Activated CD8-positive, alpha-beta T cell treated with anti-CD3 and anti-CD28 coated beads for 36 hours (primary cell): ENCODE data around the gene TRAPPC11. TPM values are rescaled to one million over a fixed set of nuclear protein-coding genes. Genes with fewer than 3 reads are reported as not detected.
"Not testable (repeated sequence)": the region's sequence is repeated elsewhere in the genome, so short reads cannot be mapped to it uniquely, and the experiment has no call there.

Experiments used
- ATAC-seq: fragments of 200-7000 bp; cut with Tn5 transposase; one replicate; pipeline ENCODE4 v1.10.0; 2021; ENCODE audit warnings: mild to moderate bottlenecking, moderate library complexity
- CTCF ChIA-PET: fragments of 350-600 bp; sonication (Branson Sonifier 250); formaldehyde crosslinking; loops from one replicate; lab custom pipeline; 2021; ENCODE audit warnings: antibody characterized with exemption; lab: Charles Lee
- POLR2A ChIA-PET: fragments of 350-600 bp; sonication (Branson Sonifier 250); formaldehyde crosslinking; loops from one replicate; lab custom pipeline; 2021; ENCODE audit warnings: antibody characterized with exemption; lab: Charles Lee
- DNase-seq: peaks from one replicate; pipeline ENCODE4 v3.0.0-alpha.2; 2020
- H3K27ac Mint-ChIP-seq: one replicate; pipeline ENCODE4 v1.8.0; 2021; ENCODE audit warnings: mild to moderate bottlenecking, mixed read lengths
- H3K27me3 Mint-ChIP-seq: one replicate; pipeline ENCODE4 v1.8.0; 2021; ENCODE audit warnings: mixed read lengths
- H3K36me3 Mint-ChIP-seq: one replicate; pipeline ENCODE4 v1.8.0; 2021; ENCODE audit warnings: low read depth, mixed read lengths
- H3K4me1 Mint-ChIP-seq: one replicate; pipeline ENCODE4 v1.8.0; 2021; ENCODE audit warnings: low read depth, mixed read lengths
- H3K4me3 Mint-ChIP-seq: one replicate; pipeline ENCODE4 v1.8.0; 2021; ENCODE audit warnings: mild to moderate bottlenecking, moderate library complexity, mixed read lengths
- H3K9me3 Mint-ChIP-seq: one replicate; pipeline ENCODE4 v1.8.0; 2021; ENCODE audit warnings: mixed read lengths
- intact Hi-C: fragments of 100-400 bp; cut with micrococcal nuclease; formaldehyde crosslinking; loops from one replicate; pipeline ENCODE4 v1.10.0; 2022
- total RNA-seq, 2 experiments: library from RNA; stranded (reverse); gene quantifications; one replicate each; pipeline ENCODE4 v1.2.3, GENCODE V29; 2021
- TF ChIP-seq, protein P1 (sequence below): fragments of 200-600 bp; IDR thresholded peaks from one replicate; pipeline ENCODE4 v1.8.0; 2022; ENCODE audit warnings: antibody characterized with exemption, mild to moderate bottlenecking

The TRAPPC11 gene
- total RNA-seq, 2 experiments from 2014 or later = 28.5 to 32.2 TPM

DNA sequence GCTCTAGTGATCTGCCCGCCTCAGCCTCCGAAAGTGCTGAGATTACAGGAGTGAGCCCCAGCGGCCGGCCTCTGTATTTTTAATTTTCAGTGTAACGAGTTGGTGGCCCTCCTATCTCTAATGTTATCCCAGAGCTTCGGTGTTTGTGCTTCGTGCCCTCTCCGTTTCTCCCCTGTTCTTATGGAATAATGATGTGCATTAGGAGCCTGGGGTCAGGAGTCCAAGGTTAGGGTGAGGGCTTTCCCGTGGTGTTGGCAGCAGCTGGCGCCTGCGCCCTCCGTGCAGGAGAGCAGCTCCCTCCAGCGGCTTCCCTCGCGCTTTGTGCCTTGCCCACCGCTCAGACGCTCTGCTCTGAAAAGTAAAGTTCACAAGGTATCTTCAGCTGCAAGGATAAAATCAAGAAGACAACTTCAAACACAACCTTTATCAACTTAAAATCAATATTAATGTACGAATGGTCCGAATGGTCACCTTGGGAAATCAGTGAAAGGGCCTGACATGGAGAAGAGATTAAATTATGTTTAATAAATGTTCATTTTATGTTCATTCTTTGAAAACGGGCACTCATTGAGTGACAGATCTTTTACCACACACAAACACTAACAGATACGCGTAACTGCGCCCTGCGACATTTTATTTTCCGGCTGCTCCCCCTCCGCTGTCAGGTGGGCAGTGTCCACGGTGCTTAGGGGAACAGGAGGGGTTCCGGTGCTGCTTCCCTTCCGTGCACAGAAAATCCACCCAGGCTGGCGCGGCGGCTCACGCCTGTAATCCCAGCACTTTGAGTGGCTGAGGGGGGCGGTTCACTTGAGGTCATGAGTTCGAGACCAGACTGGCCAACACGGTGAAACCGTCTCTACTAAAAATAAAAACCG is 62.4 kb downstream of the TRAPPC11 start:
- ATAC-seq (peak; percentile 76), DNase-seq (peak; percentile 68)
- intact Hi-C loops = loop anchor here (10.0 kb wide), 1 partner anchor 247 kb away; no protein-coding TSS in a partner anchor
- Mint-ChIP-seq H3K27me3 (peaks cover 7% of the 10 kb centered on the region), H3K36me3 (no peaks in the 10 kb centered on the region), H3K4me1 (peaks cover 12% of the 10 kb centered on the region), H3K4me3 (peak overlapping the region; percentile 62), H3K27ac (peak overlapping the region; percentile 60), H3K9me3 (no peaks in the 10 kb centered on the region)
- CTCF ChIA-PET = interaction anchor here (0.8 to 1.8 kb wide), 11 partner anchors 9 to 325 kb away, joined by 3 to 4 read pairs (median 3); no protein-coding TSS in a partner anchor
- POLR2A ChIA-PET = no interaction called here
- TF ChIP-seq, protein P1, sequence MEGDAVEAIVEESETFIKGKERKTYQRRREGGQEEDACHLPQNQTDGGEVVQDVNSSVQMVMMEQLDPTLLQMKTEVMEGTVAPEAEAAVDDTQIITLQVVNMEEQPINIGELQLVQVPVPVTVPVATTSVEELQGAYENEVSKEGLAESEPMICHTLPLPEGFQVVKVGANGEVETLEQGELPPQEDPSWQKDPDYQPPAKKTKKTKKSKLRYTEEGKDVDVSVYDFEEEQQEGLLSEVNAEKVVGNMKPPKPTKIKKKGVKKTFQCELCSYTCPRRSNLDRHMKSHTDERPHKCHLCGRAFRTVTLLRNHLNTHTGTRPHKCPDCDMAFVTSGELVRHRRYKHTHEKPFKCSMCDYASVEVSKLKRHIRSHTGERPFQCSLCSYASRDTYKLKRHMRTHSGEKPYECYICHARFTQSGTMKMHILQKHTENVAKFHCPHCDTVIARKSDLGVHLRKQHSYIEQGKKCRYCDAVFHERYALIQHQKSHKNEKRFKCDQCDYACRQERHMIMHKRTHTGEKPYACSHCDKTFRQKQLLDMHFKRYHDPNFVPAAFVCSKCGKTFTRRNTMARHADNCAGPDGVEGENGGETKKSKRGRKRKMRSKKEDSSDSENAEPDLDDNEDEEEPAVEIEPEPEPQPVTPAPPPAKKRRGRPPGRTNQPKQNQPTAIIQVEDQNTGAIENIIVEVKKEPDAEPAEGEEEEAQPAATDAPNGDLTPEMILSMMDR = peak; percentile 28

DNA sequence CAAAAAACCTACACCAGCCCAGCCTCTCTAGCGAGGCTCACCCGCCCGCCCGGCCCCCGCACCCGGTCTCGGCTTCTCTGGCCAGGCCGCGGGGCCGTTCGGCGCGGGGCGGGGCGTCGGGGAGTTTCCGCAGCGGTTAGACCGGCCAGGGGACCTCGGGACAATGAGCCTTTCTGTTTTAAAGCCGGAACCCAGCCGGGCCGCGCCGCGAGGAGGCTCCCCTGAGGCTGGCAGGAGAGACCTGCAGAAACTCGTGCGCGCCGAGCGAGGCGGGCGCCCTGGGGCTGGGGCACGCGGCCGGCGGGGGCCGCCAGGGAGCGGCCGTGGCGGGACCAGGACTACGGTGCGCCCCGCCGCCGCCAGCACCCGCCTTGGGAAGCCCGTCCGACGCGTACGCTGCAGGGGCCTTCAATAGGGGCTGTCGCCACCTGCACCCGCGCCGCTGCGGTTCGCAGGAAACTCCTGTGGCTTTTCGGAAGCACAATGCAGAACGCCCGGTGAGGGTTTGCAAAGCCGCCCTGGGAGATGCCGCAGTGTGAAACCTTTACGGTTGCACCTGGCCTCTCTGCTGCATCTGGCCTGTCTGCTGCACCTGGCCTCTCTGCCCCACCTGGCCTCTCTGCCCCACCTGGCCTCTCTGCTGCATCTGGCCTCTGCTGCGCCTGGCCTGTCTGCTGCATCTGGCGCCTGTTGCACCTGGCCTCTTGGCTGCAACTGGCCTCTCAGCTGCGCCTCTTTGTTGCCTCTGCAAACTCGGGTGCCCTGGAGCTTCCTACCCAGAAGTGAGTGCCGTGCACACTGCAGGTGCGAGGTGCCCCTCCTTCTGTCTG is 63.9 kb downstream of the TRAPPC11 start:
- intact Hi-C loops = loop anchor here (10.0 kb wide), 1 partner anchor 248 kb away; no protein-coding TSS in a partner anchor
- ATAC-seq = peak; percentile 53
- Mint-ChIP-seq H3K27ac (peak overlapping the region; percentile 46), H3K36me3 (no peaks in the 10 kb centered on the region), H3K4me3 (peak overlapping the region; percentile 62), H3K27me3 (peaks cover 7% of the 10 kb centered on the region), H3K9me3 (no peaks in the 10 kb centered on the region), H3K4me1 (peaks cover 12% of the 10 kb centered on the region)
- ChIA-PET CTCF (no interaction called here), POLR2A (no interaction called here)
- TF ChIP-seq, protein P1 = no peak
- DNase-seq = peak; percentile 62

DNA sequence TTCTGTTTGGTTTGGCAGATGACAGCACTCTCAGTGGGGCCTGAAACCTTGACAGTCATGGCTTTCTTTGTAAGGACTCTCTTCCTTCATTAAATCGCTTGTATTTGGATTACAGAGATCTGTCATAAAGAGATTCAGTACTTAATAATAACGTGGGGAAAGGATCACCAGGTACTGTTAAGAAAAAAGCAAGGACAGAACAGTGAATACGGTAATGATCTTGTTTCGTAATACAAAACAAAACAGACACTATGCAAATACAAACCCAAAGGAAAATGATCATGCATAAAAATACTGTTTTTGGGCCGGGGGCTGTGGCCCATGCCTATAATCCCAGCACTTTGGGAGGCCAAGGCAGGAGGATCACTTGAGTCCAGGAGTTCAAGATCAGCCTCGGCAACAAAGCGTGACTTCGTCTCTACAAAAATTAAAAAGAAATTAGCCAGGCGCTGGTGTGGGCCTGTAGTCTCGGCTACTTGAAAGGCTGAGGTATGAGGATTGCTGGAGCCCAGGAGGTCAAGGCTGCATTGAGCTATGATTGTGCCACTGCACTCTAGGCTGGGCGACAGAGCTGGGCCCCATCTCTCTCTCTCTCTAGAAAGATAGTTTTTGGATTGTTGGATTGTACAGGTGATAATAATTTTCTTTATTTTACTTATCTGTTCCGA is 64.6 kb downstream of the TRAPPC11 start:
- DNase-seq = no peak
- Mint-ChIP-seq H3K9me3 (no peaks in the 10 kb centered on the region), H3K4me3 (peak overlapping the region; percentile 62), H3K27ac (no peak overlapping the region), H3K27me3 (peaks cover 7% of the 10 kb centered on the region), H3K4me1 (peaks cover 12% of the 10 kb centered on the region), H3K36me3 (no peaks in the 10 kb centered on the region)
- intact Hi-C loops = loop anchor here (10.0 kb wide), 1 partner anchor 249 kb away; no protein-coding TSS in a partner anchor
- TF ChIP-seq, protein P1 = no peak
- POLR2A ChIA-PET = no interaction called here
- CTCF ChIA-PET = no interaction called here
- no peak for ATAC-seq

DNA sequence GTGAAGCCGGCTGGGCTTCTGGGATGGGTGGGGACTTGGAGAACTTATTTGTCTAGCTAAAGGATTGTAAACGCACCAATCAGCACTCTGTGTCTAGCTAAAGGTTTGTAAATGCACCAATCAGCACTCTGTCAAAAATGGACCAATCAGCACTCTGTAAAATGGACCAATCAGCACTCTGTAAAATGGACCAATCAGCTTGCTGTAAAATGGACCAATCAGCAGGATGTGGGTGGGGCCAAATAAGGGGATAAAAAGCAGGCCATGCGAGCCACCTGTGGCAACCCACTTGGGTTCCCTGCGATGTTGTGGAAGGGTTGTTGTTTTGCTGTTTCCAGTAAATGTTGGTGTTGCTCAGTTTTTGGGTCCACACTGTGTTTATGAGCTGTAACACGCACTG is 66.5 kb downstream of the TRAPPC11 start:
- intact Hi-C loops = loop anchor here (10.0 kb wide), 1 partner anchor 251 kb away; no protein-coding TSS in a partner anchor
- ATAC-seq, H3K9me3 Mint-ChIP-seq, H3K4me3 Mint-ChIP-seq, H3K27ac Mint-ChIP-seq, H3K36me3 Mint-ChIP-seq, H3K27me3 Mint-ChIP-seq: not testable (repeated sequence)
- DNase-seq = peak; percentile 26
- ChIA-PET POLR2A (interaction anchor here (1.0 kb wide), 1 partner anchor 14 kb away, joined by 4 read pairs; no protein-coding TSS in a partner anchor), CTCF (interaction anchor here (1.2 kb wide), 1 partner anchor 17 kb away, joined by 4 read pairs; no protein-coding TSS in a partner anchor)
- peaks cover 12% of the 10 kb centered on the region for H3K4me1 Mint-ChIP-seq

DNA sequence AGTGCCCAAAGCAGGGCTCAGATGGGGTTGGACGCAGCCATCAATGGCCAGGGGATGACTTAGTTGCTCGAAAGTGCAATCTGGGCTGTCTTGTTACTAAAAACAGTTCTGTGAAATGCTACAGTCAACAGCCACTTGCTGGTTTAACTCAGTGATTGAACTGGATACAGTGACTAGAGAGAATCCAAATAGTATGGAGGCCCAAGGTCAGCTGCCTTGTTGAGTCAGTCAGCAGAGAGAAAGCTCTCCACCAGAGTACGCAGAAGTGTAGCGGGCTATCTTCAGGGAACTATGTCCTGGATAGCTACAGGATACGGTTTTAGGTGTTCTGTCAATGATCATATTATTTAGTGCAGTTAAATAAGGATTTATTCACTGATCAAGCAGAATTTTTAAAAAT is 68.4 kb downstream of the TRAPPC11 start:
- Mint-ChIP-seq H3K4me3 (no peak overlapping the region), H3K4me1 (peaks cover 5% of the 10 kb centered on the region), H3K27me3 (peaks cover 2% of the 10 kb centered on the region), H3K9me3 (no peaks in the 10 kb centered on the region), H3K36me3 (no peaks in the 10 kb centered on the region), H3K27ac (no peak overlapping the region)
- POLR2A ChIA-PET = interaction anchor here (0.8 kb wide), 1 partner anchor 47 kb away, joined by 3 read pairs; no protein-coding TSS in a partner anchor
- ATAC-seq (no peak), DNase-seq (no peak)
- CTCF ChIA-PET = no interaction called here
- TF ChIP-seq, protein P1 = no peak
- intact Hi-C loops = loop anchor here (10.0 kb wide), 1 partner anchor 253 kb away; no protein-coding TSS in a partner anchor
